K562 (cell line): ENCODE data around the gene MRPL9. TPM values are rescaled to one million over a fixed set of nuclear protein-coding genes. Genes with fewer than 3 reads are reported as not detected.

Source experiments
- ATAC-seq: fragments of 200-7000 bp; cut with Tn5 transposase; 3 replicates; pipeline ENCODE4 v1.9.1; 2020; ENCODE audit warnings: moderate library complexity
- BruUV-seq: library from RNA; stranded (reverse); fragments of 400-500 nt; replicated peaks from 2 replicates; lab custom pipeline; 2021; lab: Mats Ljungman, UMichigan
- CTCF ChIA-PET: fragments of 300-600 bp; formaldehyde crosslinking; extraction: SDS; loops from one replicate; lab custom pipeline; 2021; ENCODE audit warnings: low intra/inter-chr PET ratio; lab: Yijun Ruan, JAX
- POLR2A ChIA-PET: fragments of 300-600, 350-650 bp; sonication (Branson Sonifier 250); formaldehyde crosslinking; extraction: SDS; loops from one replicate; lab custom pipeline; 2021; ENCODE audit warnings: antibody characterized with exemption, inconsistent platforms; lab: Yijun Ruan, JAX
- DNase-seq, 4 experiments: peaks; one replicate each; pipeline versions ENCODE4 v3.0.0 to v3.0.0-alpha.2; 2011 to 2018; ENCODE audit warnings: low spot score in 3 of 4, mixed read lengths in 3 of 4; ENCODE audit errors: extremely low read depth in 1 of 4
- FAIRE-seq: peaks from 2 replicates; lab custom pipeline; 2011; peaks lifted over from hg19 to GRCh38; lab: Jason Lieb, UNC
- H2AFZ ChIP-seq: 2 replicates; pipeline ENCODE4 v1.6.0; 2011; ENCODE audit warnings: low read depth, low read length, control low read depth, inconsistent platforms
- H3K27ac ChIP-seq: fragments of 200-600 bp; 3 replicates; pipeline ENCODE4 v1.8.0; 2011; ENCODE audit warnings: low read depth, mild to moderate bottlenecking, control low read depth, inconsistent platforms, low read length, moderate library complexity, mixed read lengths; ENCODE audit errors: extremely low read depth
- H3K27me3 ChIP-seq, 2 experiments: fragments of 300-600 bp in 1 of 2; 2 replicates in 1 of 2; 3 replicates in 1 of 2; pipeline versions ENCODE4 v1.6.0 to v1.8.0; 2011; ENCODE audit warnings: inconsistent platforms in 2 of 2, low read length in 2 of 2, mild to moderate bottlenecking in 1 of 2, mixed read lengths in 1 of 2, moderate library complexity in 1 of 2; ENCODE audit not compliant: control insufficient read depth in 2 of 2, insufficient read depth in 2 of 2
- H3K36me3 ChIP-seq: fragments of 300-600 bp; 3 replicates; pipeline ENCODE4 v1.8.0; 2011; ENCODE audit warnings: mild to moderate bottlenecking, low read length, inconsistent platforms; ENCODE audit not compliant: control insufficient read depth, insufficient read depth
- H3K4me1 ChIP-seq, 2 experiments: fragments of 200-600 bp in 1 of 2; replicated peaks in 1 of 2; 2 replicates in 1 of 2; 3 replicates in 1 of 2; pipeline versions ENCODE4 v1.5.1 to v1.8.0; 2011; ENCODE audit warnings: inconsistent platforms in 2 of 2, low read length in 2 of 2, mild to moderate bottlenecking in 1 of 2, mixed read lengths in 1 of 2, moderate library complexity in 1 of 2; ENCODE audit not compliant: control insufficient read depth in 2 of 2, insufficient read depth in 2 of 2
- H3K4me2 ChIP-seq: 2 replicates; pipeline ENCODE4 v1.6.1; 2011; ENCODE audit warnings: low read length, control low read depth, inconsistent platforms, mixed read lengths; ENCODE audit not compliant: insufficient read depth
- H3K4me3 ChIP-seq: fragments of 200-600 bp; sonication (generic), shearing (Covaris generic); 2 replicates; pipeline ENCODE4 v1.5.1; 2016; ENCODE audit warnings: control low read depth, inconsistent platforms
- H3K79me2 ChIP-seq: fragments of 200-600 bp; 3 replicates; pipeline ENCODE4 v1.8.0; 2011; ENCODE audit warnings: low read length, inconsistent platforms; ENCODE audit not compliant: control insufficient read depth, insufficient read depth
- H3K9ac ChIP-seq, 2 experiments: 2 replicates each; pipeline versions ENCODE4 v1.6.0 to v1.6.1; 2011; ENCODE audit warnings: low read depth in 2 of 2, low read length in 2 of 2, control low read depth in 1 of 2, inconsistent platforms in 1 of 2, mild to moderate bottlenecking in 1 of 2, mixed read lengths in 1 of 2; ENCODE audit not compliant: insufficient read depth in 1 of 2
- H3K9me1 ChIP-seq: one replicate; pipeline ENCODE4 v1.6.0; 2011; ENCODE audit warnings: inconsistent platforms, mild to moderate bottlenecking, low read length, moderate library complexity; ENCODE audit not compliant: control insufficient read depth, insufficient read depth
- H3K9me3 ChIP-seq: replicated peaks from 2 replicates; pipeline ENCODE4 v1.5.1; 2011; ENCODE audit warnings: low read depth, low read length, inconsistent platforms; ENCODE audit not compliant: control insufficient read depth, insufficient read depth
- H4K20me1 ChIP-seq: replicated peaks from 2 replicates; pipeline ENCODE4 v1.6.1; 2011; ENCODE audit warnings: low read length, inconsistent platforms, mixed read lengths; ENCODE audit not compliant: control insufficient read depth, insufficient read depth
- HNRNPLL ChIP-seq: fragments of 200-400 bp; formaldehyde crosslinking; IDR thresholded peaks from 2 replicates; pipeline ENCODE4 v1.6.1; 2017; ENCODE audit warnings: low read length, low read depth, mild to moderate bottlenecking; ENCODE audit not compliant: poor library complexity, severe bottlenecking
- MNT ChIP-seq, 2 experiments: fragments of 450-650 bp; conservative IDR thresholded peaks; 2 replicates each; pipeline ENCODE4 v1.6.1; 2017; ENCODE audit warnings: mild to moderate bottlenecking in 2 of 2, moderate library complexity in 2 of 2
- NCOA4 ChIP-seq: fragments of 450-650 bp; IDR thresholded peaks from 2 replicates; pipeline ENCODE4 v1.6.1; 2018; ENCODE audit warnings: mild to moderate bottlenecking; ENCODE audit not compliant: partially characterized antibody
- ZNF280B ChIP-seq: fragments of 250-450 bp; sonication (Bioruptor Pico); IDR thresholded peaks from 2 replicates; pipeline ENCODE4 v1.5.1; 2021; ENCODE audit warnings: mild to moderate bottlenecking
- ZNF3 ChIP-seq: fragments of 250-450 bp; sonication (Bioruptor Pico); IDR thresholded peaks from 2 replicates; pipeline ENCODE4 v1.5.0; 2021; ENCODE audit warnings: mild to moderate bottlenecking, moderate library complexity
- WGBS: fragments of 100-300 bp; shearing (Covaris generic); methylation state at CpG from one replicate; pipeline ENCODE4 v1.1.6; 2016; ENCODE audit warnings: low coverage, mixed read lengths; ENCODE audit not compliant: insufficient coverage; ENCODE audit errors: missing lambda C conversion rate; 5-methylcytosine and 5-hydroxymethylcytosine counted together
- in situ Hi-C: fragments of 300-500 bp; cut with MboI; formaldehyde crosslinking; loops from 4 replicates; pipeline ENCODE4 v1.15.0; 2018; ENCODE audit warnings: inconsistent platforms, mixed read lengths
- intact Hi-C: fragments of 100-400 bp; cut with micrococcal nuclease; formaldehyde crosslinking; loops from 2 replicates; pipeline ENCODE4 v1.14.2; 2022
- polyA plus RNA-seq, 8 experiments: library from polyadenylated mRNA; depleted of rRNA in 4 of 8; stranded (reverse) in 5 of 8; unstranded in 3 of 8; fragments of >200 nt; fragmentation: Nextera tagmentation in 2 of 8; fragmentation: Illumina TruSeq in 1 of 8; extraction: Ambion mirVana in 2 of 8; extraction: Trizol in 1 of 8; gene quantifications; 2 replicates each; pipeline versions ENCODE4 v1.2.1 to v1.2.3, GENCODE V29; 2011 to 2014; ENCODE audit warnings: inconsistent platforms in 1 of 8, missing spikeins in 1 of 8
- total RNA-seq, 7 experiments: library from RNA; depleted of rRNA in 6 of 7; stranded (reverse); fragments of >200 nt in 6 of 7; fragmentation: Illumina TruSeq in 2 of 7; extraction: Trizol in 2 of 7; gene quantifications; 2 replicates each; pipeline versions ENCODE4 v1.2.1 to v1.2.3, GENCODE V29; 2011 to 2021; ENCODE audit warnings: low replicate concordance in 1 of 7

The MRPL9 gene
- total and polyA plus RNA-seq, 9 of the 15 experiments (the other 6 are each of a cell fraction or from before 2014, with no cell fraction given) = 38.0 to 162 (median 111) TPM

GRCh38 chr1:151720554-151720953, 42.7 kb downstream of the MRPL9 start:
- no peak for ATAC-seq
- Histone ChIP-seq H3K4me2 (no peak overlapping the region), H2AFZ (no peak overlapping the region), H3K27ac (no peak overlapping the region), H3K36me3 (no peaks in the 10 kb centered on the region), H4K20me1 (peaks cover 12% of the 10 kb centered on the region), H3K9ac (no peak overlapping the region), H3K9me1 (no peaks in the 10 kb centered on the region), H3K4me3 (no peak overlapping the region), H3K79me2 (no peaks in the 10 kb centered on the region), H3K4me1 (peaks cover 10 to 14% of the 10 kb centered on the region in 2 experiments), H3K9me3 (no peaks in the 10 kb centered on the region), H3K27me3 (peaks cover 21 to 33% of the 10 kb centered on the region in 2 experiments)
- no peak for DNase-seq
- WGBS = 5% methylated on average over 5 of the region's 5 CpGs
- TF ChIP-seq HNRNPLL (no peak), ZNF3 (no peak), ZNF280B (CRISPR knock-in tag) (no peak), NCOA4 (no peak), MNT (conservative IDR thresholded peaks at IDR 0.05) (no peak)
- FAIRE-seq = no peak
- no TSS peak for BruUV-seq
- CTCF ChIA-PET = no interaction called here
- intact Hi-C loops (no loop called here), in situ Hi-C loops (no loop called here)
- POLR2A ChIA-PET = interaction anchor here (0.9 to 1.4 kb wide), 2 partner anchors 116 to 183 kb away, joined by 3 to 4 read pairs; no protein-coding TSS in a partner anchor
